ENCODE results near the gene SLC35G4. TPM values are rescaled to one million over a fixed set of nuclear protein-coding genes. Genes with fewer than 3 reads are reported as not detected.

The SLC35G4 gene
- total and polyA plus RNA-seq, 2 of the 13 experiments (the other 11 are each of a cell fraction or from before 2014, with no cell fraction given) = not detected

DNA sequence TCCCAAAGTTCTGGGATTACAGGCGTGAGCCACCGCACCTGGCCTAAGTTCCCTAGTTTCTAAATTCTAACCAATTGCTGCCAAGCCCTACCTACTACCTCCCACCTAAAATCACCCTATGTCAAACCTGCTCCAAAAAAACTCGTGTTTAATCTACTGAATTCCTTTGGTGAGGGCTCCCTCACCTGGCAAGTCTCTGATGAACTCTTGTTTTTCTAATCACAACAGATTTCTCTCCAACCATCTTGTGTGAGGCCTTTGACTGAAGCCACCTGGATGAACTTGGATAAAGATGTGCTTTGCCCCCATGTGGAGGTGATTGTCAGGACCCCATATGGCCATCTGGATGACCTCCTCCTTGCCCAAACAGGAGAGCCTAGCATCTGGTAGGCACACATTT lies 17.4 kb upstream of the SLC35G4 start:
- peaks cover 0 to 9% of the 10 kb centered on the region in 2 experiments; a peak in 2 of 5 replicates for H3K27me3 ChIP-seq (ENCODE audit: control insufficient read depth in 1 of 2, insufficient read depth in 2 of 2, low read length in 2 of 2)
- in situ Hi-C loops (cut with HindIII; ENCODE audit: extremely low pct_ligation_motif_present, low pct_unique_long_range_greater_than_20kb) (no loop called here), intact Hi-C loops (cut with micrococcal nuclease; ENCODE audit: unreplicated experiment) (no loop called here)
- ATAC-seq (no peak), FAIRE-seq (no peak), DNase-seq (ENCODE audit: low spot score) (no peak)
- no peaks in the 10 kb centered on the region for H3K9me3 ChIP-seq (ENCODE audit: low read length)
- H3K36me3 ChIP-seq (replicated peaks in 1 of 2; ENCODE audit: control insufficient read depth in 1 of 2, insufficient read depth in 2 of 2, low read length in 2 of 2) = no peaks in the 10 kb centered on the region
- ChIA-PET CTCF (ENCODE audit: low intra/inter-chr PET ratio, low total read pairs) (no interaction called here), POLR2A (no interaction called here)
- TF ChIP-seq, protein P1, sequence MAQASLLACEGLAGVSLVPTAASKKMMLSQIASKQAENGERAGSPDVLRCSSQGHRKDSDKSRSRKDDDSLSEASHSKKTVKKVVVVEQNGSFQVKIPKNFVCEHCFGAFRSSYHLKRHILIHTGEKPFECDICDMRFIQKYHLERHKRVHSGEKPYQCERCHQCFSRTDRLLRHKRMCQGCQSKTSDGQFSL (CRISPR knock-in tag; IDR thresholded peaks at IDR 0.05) = no peak
- no peak for TF ChIP-seq KAT7 (CRISPR knock-in tag; IDR thresholded peaks at IDR 0.05; ENCODE audit: borderline replicate concordance)
- no peak for TF ChIP-seq ZNF12 (CRISPR knock-in tag; IDR thresholded peaks at IDR 0.05)
- no peak for TF ChIP-seq ATAD3A (CRISPR knock-in tag; IDR thresholded peaks at IDR 0.05)
- TF ChIP-seq, protein P2, sequence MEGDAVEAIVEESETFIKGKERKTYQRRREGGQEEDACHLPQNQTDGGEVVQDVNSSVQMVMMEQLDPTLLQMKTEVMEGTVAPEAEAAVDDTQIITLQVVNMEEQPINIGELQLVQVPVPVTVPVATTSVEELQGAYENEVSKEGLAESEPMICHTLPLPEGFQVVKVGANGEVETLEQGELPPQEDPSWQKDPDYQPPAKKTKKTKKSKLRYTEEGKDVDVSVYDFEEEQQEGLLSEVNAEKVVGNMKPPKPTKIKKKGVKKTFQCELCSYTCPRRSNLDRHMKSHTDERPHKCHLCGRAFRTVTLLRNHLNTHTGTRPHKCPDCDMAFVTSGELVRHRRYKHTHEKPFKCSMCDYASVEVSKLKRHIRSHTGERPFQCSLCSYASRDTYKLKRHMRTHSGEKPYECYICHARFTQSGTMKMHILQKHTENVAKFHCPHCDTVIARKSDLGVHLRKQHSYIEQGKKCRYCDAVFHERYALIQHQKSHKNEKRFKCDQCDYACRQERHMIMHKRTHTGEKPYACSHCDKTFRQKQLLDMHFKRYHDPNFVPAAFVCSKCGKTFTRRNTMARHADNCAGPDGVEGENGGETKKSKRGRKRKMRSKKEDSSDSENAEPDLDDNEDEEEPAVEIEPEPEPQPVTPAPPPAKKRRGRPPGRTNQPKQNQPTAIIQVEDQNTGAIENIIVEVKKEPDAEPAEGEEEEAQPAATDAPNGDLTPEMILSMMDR (CRISPR knock-in tag; IDR thresholded peaks at IDR 0.05) = peak; percentile 15; the same call in 1 of the 2 replicates
- no peak for TF ChIP-seq ZNF329 (CRISPR knock-in tag; IDR thresholded peaks at IDR 0.05; ENCODE audit: low read depth)
- TF ChIP-seq ZSCAN29 (CRISPR knock-in tag; conservative IDR thresholded peaks at IDR 0.05) = no peak
- TF ChIP-seq ZNF431 (CRISPR knock-in tag; IDR thresholded peaks at IDR 0.05; ENCODE audit: borderline replicate concordance, low read depth) = no peak
- TF ChIP-seq TAF15 (IDR thresholded peaks at IDR 0.05; ENCODE audit: low read depth, low read length, poor library complexity, severe bottlenecking) = no peak
- peak; percentile 32; the same call in 1 of the 2 replicates for TF ChIP-seq STAG1 (CRISPR knock-in tag; IDR thresholded peaks at IDR 0.05)
- TF ChIP-seq EED (CRISPR knock-in tag; IDR thresholded peaks at IDR 0.05) = no peak
- TF ChIP-seq RFX1 (IDR thresholded peaks at IDR 0.05) = no peak
- TF ChIP-seq, protein P3, sequence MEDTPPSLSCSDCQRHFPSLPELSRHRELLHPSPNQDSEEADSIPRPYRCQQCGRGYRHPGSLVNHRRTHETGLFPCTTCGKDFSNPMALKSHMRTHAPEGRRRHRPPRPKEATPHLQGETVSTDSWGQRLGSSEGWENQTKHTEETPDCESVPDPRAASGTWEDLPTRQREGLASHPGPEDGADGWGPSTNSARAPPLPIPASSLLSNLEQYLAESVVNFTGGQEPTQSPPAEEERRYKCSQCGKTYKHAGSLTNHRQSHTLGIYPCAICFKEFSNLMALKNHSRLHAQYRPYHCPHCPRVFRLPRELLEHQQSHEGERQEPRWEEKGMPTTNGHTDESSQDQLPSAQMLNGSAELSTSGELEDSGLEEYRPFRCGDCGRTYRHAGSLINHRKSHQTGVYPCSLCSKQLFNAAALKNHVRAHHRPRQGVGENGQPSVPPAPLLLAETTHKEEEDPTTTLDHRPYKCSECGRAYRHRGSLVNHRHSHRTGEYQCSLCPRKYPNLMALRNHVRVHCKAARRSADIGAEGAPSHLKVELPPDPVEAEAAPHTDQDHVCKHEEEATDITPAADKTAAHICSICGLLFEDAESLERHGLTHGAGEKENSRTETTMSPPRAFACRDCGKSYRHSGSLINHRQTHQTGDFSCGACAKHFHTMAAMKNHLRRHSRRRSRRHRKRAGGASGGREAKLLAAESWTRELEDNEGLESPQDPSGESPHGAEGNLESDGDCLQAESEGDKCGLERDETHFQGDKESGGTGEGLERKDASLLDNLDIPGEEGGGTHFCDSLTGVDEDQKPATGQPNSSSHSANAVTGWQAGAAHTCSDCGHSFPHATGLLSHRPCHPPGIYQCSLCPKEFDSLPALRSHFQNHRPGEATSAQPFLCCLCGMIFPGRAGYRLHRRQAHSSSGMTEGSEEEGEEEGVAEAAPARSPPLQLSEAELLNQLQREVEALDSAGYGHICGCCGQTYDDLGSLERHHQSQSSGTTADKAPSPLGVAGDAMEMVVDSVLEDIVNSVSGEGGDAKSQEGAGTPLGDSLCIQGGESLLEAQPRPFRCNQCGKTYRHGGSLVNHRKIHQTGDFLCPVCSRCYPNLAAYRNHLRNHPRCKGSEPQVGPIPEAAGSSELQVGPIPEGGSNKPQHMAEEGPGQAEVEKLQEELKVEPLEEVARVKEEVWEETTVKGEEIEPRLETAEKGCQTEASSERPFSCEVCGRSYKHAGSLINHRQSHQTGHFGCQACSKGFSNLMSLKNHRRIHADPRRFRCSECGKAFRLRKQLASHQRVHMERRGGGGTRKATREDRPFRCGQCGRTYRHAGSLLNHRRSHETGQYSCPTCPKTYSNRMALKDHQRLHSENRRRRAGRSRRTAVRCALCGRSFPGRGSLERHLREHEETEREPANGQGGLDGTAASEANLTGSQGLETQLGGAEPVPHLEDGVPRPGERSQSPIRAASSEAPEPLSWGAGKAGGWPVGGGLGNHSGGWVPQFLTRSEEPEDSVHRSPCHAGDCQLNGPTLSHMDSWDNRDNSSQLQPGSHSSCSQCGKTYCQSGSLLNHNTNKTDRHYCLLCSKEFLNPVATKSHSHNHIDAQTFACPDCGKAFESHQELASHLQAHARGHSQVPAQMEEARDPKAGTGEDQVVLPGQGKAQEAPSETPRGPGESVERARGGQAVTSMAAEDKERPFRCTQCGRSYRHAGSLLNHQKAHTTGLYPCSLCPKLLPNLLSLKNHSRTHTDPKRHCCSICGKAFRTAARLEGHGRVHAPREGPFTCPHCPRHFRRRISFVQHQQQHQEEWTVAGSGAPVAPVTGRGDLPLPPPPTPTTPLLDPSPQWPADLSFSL (CRISPR knock-in tag; IDR thresholded peaks at IDR 0.05) = no peak
- no peak overlapping the region for H3K9ac ChIP-seq (ENCODE audit: insufficient read depth, low read depth, low read length)
- no peaks in the 10 kb centered on the region for H3K4me1 ChIP-seq (ENCODE audit: insufficient read depth, low read length)
- no peak overlapping the region for H2AFZ ChIP-seq (ENCODE audit: low read length)
- no peaks in the 10 kb centered on the region for H3K79me2 ChIP-seq (ENCODE audit: insufficient read depth, low read length)
- 16% methylated on average over 3 of the region's 3 CpGs for WGBS (ENCODE audit: low lambda C conversion rate)
- no TSS peak for BruUV-seq (replicated peaks)
- no peaks in the 10 kb centered on the region for H4K20me1 ChIP-seq (ENCODE audit: insufficient read depth, low read length)
- no peak overlapping the region for H3K27ac ChIP-seq (ENCODE audit: extremely low read length, insufficient read depth, low read length)
- no peak overlapping the region for H3K4me3 ChIP-seq (replicated peaks in 1 of 3; ENCODE audit: insufficient read depth in 1 of 3, low read depth in 2 of 3, low read length in 3 of 3)
- H3K4me2 ChIP-seq (ENCODE audit: low read depth, low read length) = no peak overlapping the region

All from HepG2 (cell line).